HCT116 (cell line): ENCODE measurements around the gene CACNA2D3. TPM values are rescaled to one million over a fixed set of nuclear protein-coding genes. Genes with fewer than 3 reads are reported as not detected.

Experiments used
- ATAC-seq: fragments of 200-7000 bp; cut with Tn5 transposase; 2 replicates; pipeline ENCODE4 v1.9.1; 2020; ENCODE audit warnings: mild to moderate bottlenecking, moderate library complexity
- BruUV-seq: library from RNA; stranded (reverse); fragments of 400-500 nt; replicated peaks from 2 replicates; lab custom pipeline; 2021; lab: Mats Ljungman, UMichigan
- CTCF ChIA-PET: fragments of 300-600 bp; sonication (Branson Sonifier 250); formaldehyde crosslinking; loops from one replicate; lab custom pipeline; 2021; ENCODE audit warnings: antibody characterized with exemption; lab: Charles Lee
- POLR2A ChIA-PET: fragments of 300-600, 350-600 bp; sonication (Branson Sonifier 250); formaldehyde crosslinking; loops from one replicate; lab custom pipeline; 2021; ENCODE audit warnings: antibody characterized with exemption; lab: Charles Lee
- RAD21 ChIA-PET, 2 experiments: fragments of 300-600 bp; sonication (Branson Sonifier 250); formaldehyde crosslinking; loops; one replicate each; lab custom pipeline; 2023; ENCODE audit warnings: low total read pairs in 2 of 2; ENCODE audit not compliant: uncharacterized antibody in 2 of 2, unreplicated experiment in 2 of 2, low non-redundant PET in 1 of 2; lab: Charles Lee
- DNase-seq: peaks from one replicate; pipeline ENCODE4 v3.0.0-alpha.2; 2010; ENCODE audit warnings: low read depth, low spot score
- H2AFZ ChIP-seq: fragments of 200-600 bp; shearing (Covaris generic), sonication (generic); 2 replicates; pipeline ENCODE4 v1.6.1; 2017; ENCODE audit warnings: low read depth, mixed run types, mixed read lengths, antibody characterized with exemption, low read length; ENCODE audit not compliant: poor library complexity, severe bottlenecking
- H3K27ac ChIP-seq: 2 replicates; pipeline ENCODE4 v1.5.1; 2012; ENCODE audit warnings: low read depth, low read length
- H3K27me3 ChIP-seq: fragments of 200-600 bp; sonication (generic); 2 replicates; pipeline ENCODE4 v1.6.1; 2016; ENCODE audit warnings: mixed run types, low read length, mixed read lengths; ENCODE audit not compliant: insufficient read depth
- H3K36me3 ChIP-seq, 2 experiments: fragments of 200-500 bp in 1 of 2; fragments of 200-600 bp in 1 of 2; sonication (Bioruptor generic) in 1 of 2; sonication (generic) in 1 of 2; 2 replicates each; pipeline versions ENCODE4 v1.5.1 to v1.6.1; 2014 to 2016; ENCODE audit warnings: low read length in 2 of 2, inconsistent platforms in 1 of 2, mixed read lengths in 1 of 2, mixed run types in 1 of 2; ENCODE audit not compliant: insufficient read depth in 2 of 2, control insufficient read depth in 1 of 2
- H3K4me1 ChIP-seq, 2 experiments: fragments of 200-600 bp in 1 of 2; sonication (generic) in 1 of 2; 2 replicates each; pipeline versions ENCODE4 v1.5.1 to v1.6.1; 2012 to 2017; ENCODE audit warnings: low read length in 2 of 2, inconsistent platforms in 1 of 2, mild to moderate bottlenecking in 1 of 2, mixed read lengths in 1 of 2, mixed run types in 1 of 2, moderate library complexity in 1 of 2; ENCODE audit not compliant: insufficient read depth in 2 of 2, control insufficient read depth in 1 of 2
- H3K4me2 ChIP-seq: fragments of 200-600 bp; sonication (generic); 2 replicates; pipeline ENCODE4 v1.6.1; 2017; ENCODE audit warnings: mixed run types, low read length, mixed read lengths
- H3K4me3 ChIP-seq, 2 experiments: fragments of 200-600 bp in 1 of 2; sonication (generic) in 1 of 2; replicated peaks in 1 of 2; 2 replicates each; pipeline ENCODE4 v1.5.1; 2011 to 2016; ENCODE audit warnings: low read length in 2 of 2, control low read depth in 1 of 2, low read depth in 1 of 2, mild to moderate bottlenecking in 1 of 2, mixed read lengths in 1 of 2, mixed run types in 1 of 2
- H3K79me2 ChIP-seq: fragments of 200-600 bp; sonication (generic); 2 replicates; pipeline ENCODE4 v1.6.1; 2017; ENCODE audit warnings: mild to moderate bottlenecking, mixed run types, low read length, moderate library complexity, mixed read lengths; ENCODE audit not compliant: insufficient read depth
- H3K9ac ChIP-seq: fragments of 200-600 bp; sonication (generic); 2 replicates; pipeline ENCODE4 v1.6.1; 2016; ENCODE audit warnings: low read length, mixed read lengths
- H3K9me2 ChIP-seq: fragments of 200-600 bp; sonication (generic), shearing (Covaris generic); 2 replicates; pipeline ENCODE4 v1.6.1; 2017; ENCODE audit warnings: mixed run types, mild to moderate bottlenecking, moderate library complexity; ENCODE audit not compliant: insufficient read depth
- H3K9me3 ChIP-seq, 2 experiments: fragments of 200-500 bp in 1 of 2; fragments of 200-600 bp in 1 of 2; sonication (Bioruptor generic) in 1 of 2; sonication (generic) in 1 of 2; 2 replicates each; pipeline ENCODE4 v1.6.1; 2014 to 2017; ENCODE audit warnings: low read length in 2 of 2, mixed read lengths in 2 of 2, inconsistent platforms in 1 of 2, low read depth in 1 of 2, mild to moderate bottlenecking in 1 of 2, mixed run types in 1 of 2, moderate library complexity in 1 of 2; ENCODE audit not compliant: control insufficient read depth in 1 of 2, insufficient read depth in 1 of 2
- H4K20me1 ChIP-seq: fragments of 200-600 bp; sonication (generic), shearing (Covaris generic); 2 replicates; pipeline ENCODE4 v1.6.1; 2017; ENCODE audit warnings: mixed run types, mild to moderate bottlenecking, moderate library complexity; ENCODE audit not compliant: insufficient read depth
- ATF3 ChIP-seq: IDR thresholded peaks from 2 replicates; pipeline ENCODE4 v1.6.1; 2012
- CBX3 ChIP-seq: IDR thresholded peaks from 2 replicates; pipeline ENCODE4 v1.6.1; 2012; ENCODE audit warnings: low read depth
- CEBPB ChIP-seq: IDR thresholded peaks from 2 replicates; pipeline ENCODE4 v1.6.1; 2012; ENCODE audit warnings: low read depth
- EZH2phosphoT487 ChIP-seq: fragments of 200-600 bp; IDR thresholded peaks from 2 replicates; pipeline ENCODE4 v1.6.1; 2018; ENCODE audit warnings: antibody characterized with exemption, borderline replicate concordance
- FOSL1 ChIP-seq: IDR thresholded peaks from 2 replicates; pipeline ENCODE4 v1.6.1; 2012; ENCODE audit warnings: low read depth
- JUND ChIP-seq: IDR thresholded peaks from 2 replicates; pipeline ENCODE4 v1.6.1; 2012
- POLR2A ChIP-seq: IDR thresholded peaks from 2 replicates; pipeline ENCODE4 v1.7.0; 2011; ENCODE audit warnings: borderline replicate concordance; ENCODE audit not compliant: insufficient read depth, insufficient read length; ENCODE audit errors: extremely low read depth
- POLR2AphosphoS5 ChIP-seq: IDR thresholded peaks from 2 replicates; pipeline ENCODE4 v1.6.1; 2011; ENCODE audit warnings: mild to moderate bottlenecking, low read depth, low read length, moderate library complexity
- RAD21 ChIP-seq: IDR thresholded peaks from 2 replicates; pipeline ENCODE4 v1.6.1; 2012; ENCODE audit warnings: low read depth, mild to moderate bottlenecking
- SIN3A ChIP-seq: IDR thresholded peaks from 2 replicates; pipeline ENCODE4 v1.6.1; 2012; ENCODE audit warnings: low read depth
- SP1 ChIP-seq: IDR thresholded peaks from 2 replicates; pipeline ENCODE4 v1.6.1; 2012; ENCODE audit warnings: low read depth
- SRF ChIP-seq: IDR thresholded peaks from 2 replicates; pipeline ENCODE4 v1.6.1; 2012; ENCODE audit warnings: low read depth
- ZBTB33 ChIP-seq: IDR thresholded peaks from 2 replicates; pipeline ENCODE4 v1.6.1; 2011; ENCODE audit warnings: mild to moderate bottlenecking, low read length, moderate library complexity; ENCODE audit not compliant: insufficient replicate concordance; ENCODE audit errors: extremely low read depth
- ZFX ChIP-seq: fragments of 450-650 bp; IDR thresholded peaks from 2 replicates; pipeline ENCODE4 v1.6.1; 2017
- ZNF274 ChIP-seq: fragments of 200-500 bp; sonication (Bioruptor generic); IDR thresholded peaks from 2 replicates; pipeline ENCODE4 v1.6.1; 2014; ENCODE audit warnings: mild to moderate bottlenecking, low read depth, low read length, inconsistent platforms
- intact Hi-C: fragments of 100-400 bp; cut with micrococcal nuclease; formaldehyde crosslinking; loops from 2 replicates; pipeline ENCODE4 v1.10.0; 2022
- total RNA-seq: library from RNA; stranded (reverse); gene quantifications from one replicate; pipeline ENCODE4 v1.2.1, GENCODE V29; 2021; ENCODE audit not compliant: unreplicated experiment
- TF ChIP-seq, protein P1 (sequence below), 3 experiments: fragments of 200-600 bp in 1 of 3; sonication (generic) in 1 of 3; IDR thresholded peaks in 2 of 3; conservative IDR thresholded peaks in 1 of 3; 2 replicates each; pipeline ENCODE4 v1.5.1; 2012 to 2017; ENCODE audit warnings: low read depth in 2 of 3, low read length in 2 of 3, antibody characterized with exemption in 1 of 3, borderline replicate concordance in 1 of 3, control low read depth in 1 of 3, mild to moderate bottlenecking in 1 of 3, mixed read lengths in 1 of 3, mixed run types in 1 of 3, moderate library complexity in 1 of 3; ENCODE audit not compliant: insufficient read depth in 1 of 3
- TF ChIP-seq, protein P2 (sequence below): IDR thresholded peaks from 2 replicates; pipeline ENCODE4 v1.6.1; 2012
- TF ChIP-seq, protein P3 (sequence below): IDR thresholded peaks from 2 replicates; pipeline ENCODE4 v1.6.1; 2012; ENCODE audit warnings: low read depth

CACNA2D3 gene
- total RNA-seq, 1 experiment from 2014 or later, result 0.20 TPM

DNA sequence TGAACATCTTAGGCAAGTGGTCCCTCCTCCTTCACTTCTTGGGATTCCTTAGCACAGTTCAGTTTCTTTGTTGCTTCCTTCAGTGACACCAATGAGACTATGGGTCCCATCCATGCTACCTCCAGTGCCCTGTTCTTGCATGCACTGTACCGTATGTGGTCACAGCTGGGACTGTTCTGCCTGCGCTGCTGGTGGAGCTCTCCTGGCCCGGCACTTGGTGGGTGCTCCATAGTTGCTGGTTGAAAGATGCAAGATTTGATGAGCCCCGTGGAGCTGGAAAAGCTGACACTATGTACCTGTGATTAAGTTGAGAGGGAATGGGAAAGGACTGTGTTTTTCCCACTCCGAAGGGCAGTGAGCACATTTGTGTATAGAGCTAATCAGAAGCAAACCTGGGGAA, 407.7 kb downstream of the CACNA2D3 start:
- Histone ChIP-seq H3K27ac (no peak overlapping the region), H3K27me3 (no peaks in the 10 kb centered on the region), H3K36me3 (no peaks in the 10 kb centered on the region), H3K4me1 (no peaks in the 10 kb centered on the region), H3K4me3 (no peak overlapping the region), H3K4me2 (no peak overlapping the region), H3K9me2 (no peaks in the 10 kb centered on the region), H2AFZ (no peak overlapping the region), H3K9ac (no peak overlapping the region), H3K9me3 (peaks cover 0 to 3% of the 10 kb centered on the region in 2 experiments; a peak in 1 of 4 replicates), H3K79me2 (no peaks in the 10 kb centered on the region), H4K20me1 (no peaks in the 10 kb centered on the region)
- RAD21 ChIA-PET, result no interaction called here
- CTCF ChIA-PET, result no interaction called here
- intact Hi-C loops, result no loop called here
- TF ChIP-seq POLR2AphosphoS5 (no peak), ZFX (no peak), EZH2phosphoT487 (no peak), ZBTB33 (no peak), CBX3 (no peak), POLR2A (no peak), SIN3A (no peak), ATF3 (no peak), SRF (no peak), RAD21 (no peak), JUND (no peak), SP1 (no peak), ZNF274 (no peak), CEBPB (no peak), FOSL1 (no peak)
- TF ChIP-seq, protein P1, sequence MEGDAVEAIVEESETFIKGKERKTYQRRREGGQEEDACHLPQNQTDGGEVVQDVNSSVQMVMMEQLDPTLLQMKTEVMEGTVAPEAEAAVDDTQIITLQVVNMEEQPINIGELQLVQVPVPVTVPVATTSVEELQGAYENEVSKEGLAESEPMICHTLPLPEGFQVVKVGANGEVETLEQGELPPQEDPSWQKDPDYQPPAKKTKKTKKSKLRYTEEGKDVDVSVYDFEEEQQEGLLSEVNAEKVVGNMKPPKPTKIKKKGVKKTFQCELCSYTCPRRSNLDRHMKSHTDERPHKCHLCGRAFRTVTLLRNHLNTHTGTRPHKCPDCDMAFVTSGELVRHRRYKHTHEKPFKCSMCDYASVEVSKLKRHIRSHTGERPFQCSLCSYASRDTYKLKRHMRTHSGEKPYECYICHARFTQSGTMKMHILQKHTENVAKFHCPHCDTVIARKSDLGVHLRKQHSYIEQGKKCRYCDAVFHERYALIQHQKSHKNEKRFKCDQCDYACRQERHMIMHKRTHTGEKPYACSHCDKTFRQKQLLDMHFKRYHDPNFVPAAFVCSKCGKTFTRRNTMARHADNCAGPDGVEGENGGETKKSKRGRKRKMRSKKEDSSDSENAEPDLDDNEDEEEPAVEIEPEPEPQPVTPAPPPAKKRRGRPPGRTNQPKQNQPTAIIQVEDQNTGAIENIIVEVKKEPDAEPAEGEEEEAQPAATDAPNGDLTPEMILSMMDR (IDR thresholded peaks at IDR 0.05 in 2 of 3, conservative IDR thresholded peaks at IDR 0.05 in 1 of 3; ENCODE audit: borderline replicate concordance in 1 of 3, insufficient read depth in 1 of 3, low read depth in 2 of 3, low read length in 2 of 3), result no peak
- TF ChIP-seq, protein P2, sequence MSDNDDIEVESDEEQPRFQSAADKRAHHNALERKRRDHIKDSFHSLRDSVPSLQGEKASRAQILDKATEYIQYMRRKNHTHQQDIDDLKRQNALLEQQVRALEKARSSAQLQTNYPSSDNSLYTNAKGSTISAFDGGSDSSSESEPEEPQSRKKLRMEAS, result no peak
- TF ChIP-seq, protein P3, sequence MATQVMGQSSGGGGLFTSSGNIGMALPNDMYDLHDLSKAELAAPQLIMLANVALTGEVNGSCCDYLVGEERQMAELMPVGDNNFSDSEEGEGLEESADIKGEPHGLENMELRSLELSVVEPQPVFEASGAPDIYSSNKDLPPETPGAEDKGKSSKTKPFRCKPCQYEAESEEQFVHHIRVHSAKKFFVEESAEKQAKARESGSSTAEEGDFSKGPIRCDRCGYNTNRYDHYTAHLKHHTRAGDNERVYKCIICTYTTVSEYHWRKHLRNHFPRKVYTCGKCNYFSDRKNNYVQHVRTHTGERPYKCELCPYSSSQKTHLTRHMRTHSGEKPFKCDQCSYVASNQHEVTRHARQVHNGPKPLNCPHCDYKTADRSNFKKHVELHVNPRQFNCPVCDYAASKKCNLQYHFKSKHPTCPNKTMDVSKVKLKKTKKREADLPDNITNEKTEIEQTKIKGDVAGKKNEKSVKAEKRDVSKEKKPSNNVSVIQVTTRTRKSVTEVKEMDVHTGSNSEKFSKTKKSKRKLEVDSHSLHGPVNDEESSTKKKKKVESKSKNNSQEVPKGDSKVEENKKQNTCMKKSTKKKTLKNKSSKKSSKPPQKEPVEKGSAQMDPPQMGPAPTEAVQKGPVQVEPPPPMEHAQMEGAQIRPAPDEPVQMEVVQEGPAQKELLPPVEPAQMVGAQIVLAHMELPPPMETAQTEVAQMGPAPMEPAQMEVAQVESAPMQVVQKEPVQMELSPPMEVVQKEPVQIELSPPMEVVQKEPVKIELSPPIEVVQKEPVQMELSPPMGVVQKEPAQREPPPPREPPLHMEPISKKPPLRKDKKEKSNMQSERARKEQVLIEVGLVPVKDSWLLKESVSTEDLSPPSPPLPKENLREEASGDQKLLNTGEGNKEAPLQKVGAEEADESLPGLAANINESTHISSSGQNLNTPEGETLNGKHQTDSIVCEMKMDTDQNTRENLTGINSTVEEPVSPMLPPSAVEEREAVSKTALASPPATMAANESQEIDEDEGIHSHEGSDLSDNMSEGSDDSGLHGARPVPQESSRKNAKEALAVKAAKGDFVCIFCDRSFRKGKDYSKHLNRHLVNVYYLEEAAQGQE, result no peak
- DNase-seq (no peak), ATAC-seq (no peak)
- POLR2A ChIA-PET, result no interaction called here
- BruUV-seq, result no TSS peak
